ENCODE results near the gene SUPV3L1. TPM values are rescaled to one million over a fixed set of nuclear protein-coding genes. Genes with fewer than 3 reads are reported as not detected.

SUPV3L1 gene
- total RNA-seq, 1 experiment from 2014 or later, result 57.3 TPM

DNA sequence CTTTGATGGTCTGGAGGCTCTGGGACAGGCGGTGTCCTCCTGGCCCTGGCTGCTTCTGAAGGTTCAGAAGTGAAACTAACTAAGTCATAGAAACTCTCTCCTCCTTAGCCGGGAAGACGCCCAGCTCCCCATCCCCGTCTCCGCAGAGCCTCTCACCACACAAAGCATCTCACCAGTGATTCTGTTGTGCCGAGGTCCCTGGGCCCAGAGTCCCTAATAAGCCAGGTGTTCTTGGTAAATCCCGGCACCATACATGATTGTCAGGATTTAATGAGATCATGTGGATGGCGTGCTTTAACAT lies 49.5 kb downstream of the SUPV3L1 start:
- no peak overlapping the region for H4K8ac ChIP-seq (replicated peaks; ENCODE audit: insufficient read length, low read depth, low read length)
- no peaks in the 10 kb centered on the region for H3K79me1 ChIP-seq (ENCODE audit: insufficient read depth, low read depth, low read length, poor library complexity, severe bottlenecking)
- H2BK15ac ChIP-seq (ENCODE audit: low read depth, low read length), result no peak overlapping the region
- H3K9me3 Mint-ChIP-seq, result no peaks in the 10 kb centered on the region
- no CpG with 5 or more reads among the region's 8 CpGs for WGBS (ENCODE audit: extremely low coverage, insufficient read length, low lambda C conversion rate)
- H3K4me3 Mint-ChIP-seq, result no peak overlapping the region
- H3K18ac ChIP-seq (ENCODE audit: insufficient read length, low read depth, low read length), result no peak overlapping the region
- TF ChIP-seq, protein P1, sequence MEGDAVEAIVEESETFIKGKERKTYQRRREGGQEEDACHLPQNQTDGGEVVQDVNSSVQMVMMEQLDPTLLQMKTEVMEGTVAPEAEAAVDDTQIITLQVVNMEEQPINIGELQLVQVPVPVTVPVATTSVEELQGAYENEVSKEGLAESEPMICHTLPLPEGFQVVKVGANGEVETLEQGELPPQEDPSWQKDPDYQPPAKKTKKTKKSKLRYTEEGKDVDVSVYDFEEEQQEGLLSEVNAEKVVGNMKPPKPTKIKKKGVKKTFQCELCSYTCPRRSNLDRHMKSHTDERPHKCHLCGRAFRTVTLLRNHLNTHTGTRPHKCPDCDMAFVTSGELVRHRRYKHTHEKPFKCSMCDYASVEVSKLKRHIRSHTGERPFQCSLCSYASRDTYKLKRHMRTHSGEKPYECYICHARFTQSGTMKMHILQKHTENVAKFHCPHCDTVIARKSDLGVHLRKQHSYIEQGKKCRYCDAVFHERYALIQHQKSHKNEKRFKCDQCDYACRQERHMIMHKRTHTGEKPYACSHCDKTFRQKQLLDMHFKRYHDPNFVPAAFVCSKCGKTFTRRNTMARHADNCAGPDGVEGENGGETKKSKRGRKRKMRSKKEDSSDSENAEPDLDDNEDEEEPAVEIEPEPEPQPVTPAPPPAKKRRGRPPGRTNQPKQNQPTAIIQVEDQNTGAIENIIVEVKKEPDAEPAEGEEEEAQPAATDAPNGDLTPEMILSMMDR (conservative IDR thresholded peaks at IDR 0.05), result no peak
- no peak for DNase-seq
- H2BK5ac ChIP-seq (ENCODE audit: insufficient read length, low read length), result no peak overlapping the region
- peaks cover 2% of the 10 kb centered on the region for H3K27me3 Mint-ChIP-seq (ENCODE audit: low read depth)
- no peak overlapping the region for H3K9ac ChIP-seq (ENCODE audit: extremely low read depth, insufficient read length, low read length)
- no peak overlapping the region for H3K4ac ChIP-seq (ENCODE audit: low read depth, low read length)
- H4K20me1 ChIP-seq (ENCODE audit: control insufficient read depth, insufficient read depth, insufficient read length), result no peaks in the 10 kb centered on the region
- H2AK5ac ChIP-seq (ENCODE audit: insufficient read length, low read length), result no peak overlapping the region
- H3K4me2 ChIP-seq (ENCODE audit: insufficient read depth, insufficient read length, low read length), result no peak overlapping the region
- H3K56ac ChIP-seq (ENCODE audit: insufficient read length, low read depth, low read length), result no peak overlapping the region
- H2BK120ac ChIP-seq (ENCODE audit: low read depth, low read length, poor library complexity, severe bottlenecking), result no peak overlapping the region
- no peak overlapping the region for H2BK20ac ChIP-seq (ENCODE audit: low read depth, low read length, poor library complexity, severe bottlenecking)
- H3K27ac Mint-ChIP-seq, result no peak overlapping the region
- H3K4me1 Mint-ChIP-seq, result peaks cover 13 to 21% of the 10 kb centered on the region in 2 experiments
- H2BK12ac ChIP-seq (ENCODE audit: insufficient read length, low read depth, low read length), result no peak overlapping the region
- H3K27me3 ChIP-seq (ENCODE audit: insufficient read depth, low read length), result no peaks in the 10 kb centered on the region; the same call in 1 of the 2 replicates
- H3T11ph ChIP-seq (ENCODE audit: low read length), result no peak overlapping the region
- H4K5ac ChIP-seq (ENCODE audit: insufficient read length, low read depth, low read length), result no peak overlapping the region
- no peak overlapping the region for H2AFZ ChIP-seq (ENCODE audit: low read length)
- H3K14ac ChIP-seq (ENCODE audit: insufficient read depth, low read length), result no peak overlapping the region
- H3K27ac ChIP-seq (ENCODE audit: insufficient read length, low read depth, low read length), result no peak overlapping the region
- no peaks in the 10 kb centered on the region for H3K79me2 ChIP-seq (ENCODE audit: insufficient read depth, low read length)
- no peaks in the 10 kb centered on the region for H3K36me3 Mint-ChIP-seq (ENCODE audit: insufficient read depth in 1 of 3, low read depth in 3 of 3)
- H4K91ac ChIP-seq (ENCODE audit: insufficient read length, low read depth, low read length), result no peak overlapping the region
- H3K4me1 ChIP-seq (ENCODE audit: insufficient read depth, low read length), result peaks cover 6% of the 10 kb centered on the region; the same call in 1 of the 2 replicates
- H3K23me2 ChIP-seq (ENCODE audit: insufficient read length, low read depth, low read length, poor library complexity, severe bottlenecking), result no peaks in the 10 kb centered on the region
- H3K23ac ChIP-seq (ENCODE audit: insufficient read length, low read depth, low read length), result no peak overlapping the region
- H3K9me3 ChIP-seq (ENCODE audit: control insufficient read depth, low read depth, low read length), result no peaks in the 10 kb centered on the region

Data from H9 (cell line).